SK-N-SH treated with all-trans-retinoic acid at 6 μM for 48 hours (cell line): ENCODE data around the gene DROSHA.

Experiments used
- ATAC-seq: fragments of 200-7000 bp; cut with Tn5 transposase; 3 replicates; pipeline ENCODE4 v1.9.1; 2020; ENCODE audit warnings: mild to moderate bottlenecking, moderate library complexity
- ARNTL ChIP-seq: fragments of 450-650 bp; formaldehyde crosslinking; IDR thresholded peaks from 2 replicates; pipeline ENCODE4 v1.5.0; 2020; ENCODE audit warnings: low read depth, mild to moderate bottlenecking, moderate library complexity, borderline replicate concordance
- BACH2 ChIP-seq: fragments of 250-450 bp; sonication (Bioruptor Pico); IDR thresholded peaks from 2 replicates; pipeline ENCODE4 v1.9.0; 2021; ENCODE audit warnings: mild to moderate bottlenecking, borderline replicate concordance
- CSDC2 ChIP-seq: fragments of 250-450 bp; sonication (Bioruptor Pico); IDR thresholded peaks from 2 replicates; pipeline ENCODE4 v1.5.0; 2020; ENCODE audit warnings: mild to moderate bottlenecking, moderate library complexity
- CSRNP3 ChIP-seq: fragments of 250-450 bp; sonication (Bioruptor Pico); IDR thresholded peaks from 2 replicates; pipeline ENCODE4 v1.5.1; 2021; ENCODE audit warnings: mild to moderate bottlenecking, moderate library complexity
- ESRRG ChIP-seq: fragments of 250-450 bp; sonication (Bioruptor Pico); IDR thresholded peaks from 2 replicates; pipeline ENCODE4 v1.6.1; 2021; ENCODE audit warnings: mild to moderate bottlenecking
- GLIS3 ChIP-seq: fragments of 250-450 bp; sonication (Bioruptor Pico); IDR thresholded peaks from 2 replicates; pipeline ENCODE4 v1.5.0; 2020; ENCODE audit warnings: mild to moderate bottlenecking, moderate library complexity
- ISL1 ChIP-seq: fragments of 250-450 bp; sonication (Bioruptor Pico); IDR thresholded peaks from 2 replicates; pipeline ENCODE4 v2.1.2; 2022; ENCODE audit warnings: mild to moderate bottlenecking, moderate library complexity
- PATZ1 ChIP-seq: fragments of 250-450 bp; sonication (Bioruptor Pico); IDR thresholded peaks from 2 replicates; pipeline ENCODE4 v1.8.0; 2020; ENCODE audit warnings: mild to moderate bottlenecking, moderate library complexity, borderline replicate concordance
- PPARA ChIP-seq: fragments of 250-450 bp; sonication (Bioruptor Pico); IDR thresholded peaks from 2 replicates; pipeline ENCODE4 v1.5.0; 2020; ENCODE audit warnings: mild to moderate bottlenecking, borderline replicate concordance
- RARB ChIP-seq: fragments of 250-450 bp; sonication (Bioruptor Pico); IDR thresholded peaks from 2 replicates; pipeline ENCODE4 v1.8.0; 2021; ENCODE audit warnings: mild to moderate bottlenecking, moderate library complexity
- SNAI2 ChIP-seq: fragments of 250-450 bp; sonication (Bioruptor Pico); IDR thresholded peaks from 2 replicates; pipeline ENCODE4 v1.5.0; 2020; ENCODE audit warnings: mild to moderate bottlenecking, moderate library complexity
- TCF4 ChIP-seq: fragments of 250-450 bp; sonication (Bioruptor Pico); IDR thresholded peaks from 2 replicates; pipeline ENCODE4 v1.8.0; 2021; ENCODE audit warnings: mild to moderate bottlenecking, moderate library complexity, borderline replicate concordance
- TOX ChIP-seq: fragments of 250-450 bp; sonication (Bioruptor Pico); IDR thresholded peaks from 2 replicates; pipeline ENCODE4 v1.8.0; 2021; ENCODE audit warnings: mild to moderate bottlenecking, moderate library complexity, borderline replicate concordance
- ZC3H10 ChIP-seq: fragments of 250-450 bp; sonication (Bioruptor Pico); IDR thresholded peaks from 2 replicates; pipeline ENCODE4 v1.5.1; 2021; ENCODE audit warnings: mild to moderate bottlenecking, moderate library complexity
- ZFP3 ChIP-seq: fragments of 250-450 bp; sonication (Bioruptor Pico); IDR thresholded peaks from 2 replicates; pipeline ENCODE4 v1.5.0; 2020; ENCODE audit warnings: mild to moderate bottlenecking, moderate library complexity
- ZFP30 ChIP-seq: fragments of 450-650 bp; formaldehyde crosslinking; IDR thresholded peaks from 2 replicates; pipeline ENCODE4 v1.5.0; 2022; ENCODE audit warnings: mild to moderate bottlenecking, moderate library complexity
- ZNF565 ChIP-seq: fragments of 450-650 bp; formaldehyde crosslinking; conservative IDR thresholded peaks from 2 replicates; pipeline ENCODE4 v1.5.0; 2020; ENCODE audit warnings: low read depth, mild to moderate bottlenecking, moderate library complexity
- ZNF70 ChIP-seq: fragments of 450-650 bp; formaldehyde crosslinking; IDR thresholded peaks from 2 replicates; pipeline ENCODE4 v1.5.0; 2020; ENCODE audit warnings: mild to moderate bottlenecking, moderate library complexity
- ZNF8 ChIP-seq: fragments of 450-650 bp; formaldehyde crosslinking; IDR thresholded peaks from 2 replicates; pipeline ENCODE4 v1.5.0; 2020; ENCODE audit warnings: mild to moderate bottlenecking, moderate library complexity
- TF ChIP-seq, protein P1 (sequence below): fragments of 250-450 bp; sonication (Bioruptor Pico); IDR thresholded peaks from 2 replicates; pipeline ENCODE4 v1.8.0; 2021; ENCODE audit warnings: low read depth, mild to moderate bottlenecking, moderate library complexity, borderline replicate concordance
- TF ChIP-seq, protein P2 (sequence below): fragments of 250-450 bp; sonication (Bioruptor Pico); IDR thresholded peaks from 2 replicates; pipeline ENCODE4 v1.5.1; 2020; ENCODE audit warnings: low read depth, mild to moderate bottlenecking, moderate library complexity

The DROSHA gene

GRCh38 chr5:31479706-31480105 is 52.2 kb downstream of the DROSHA start:
- TF ChIP-seq CSRNP3 (CRISPR knock-in tag) (no peak), ISL1 (CRISPR knock-in tag) (no peak), PPARA (CRISPR knock-in tag) (no peak), ESRRG (CRISPR knock-in tag) (no peak), TCF4 (CRISPR knock-in tag) (no peak), RARB (CRISPR knock-in tag) (no peak), ZC3H10 (CRISPR knock-in tag) (no peak)
- TF ChIP-seq, protein P1, sequence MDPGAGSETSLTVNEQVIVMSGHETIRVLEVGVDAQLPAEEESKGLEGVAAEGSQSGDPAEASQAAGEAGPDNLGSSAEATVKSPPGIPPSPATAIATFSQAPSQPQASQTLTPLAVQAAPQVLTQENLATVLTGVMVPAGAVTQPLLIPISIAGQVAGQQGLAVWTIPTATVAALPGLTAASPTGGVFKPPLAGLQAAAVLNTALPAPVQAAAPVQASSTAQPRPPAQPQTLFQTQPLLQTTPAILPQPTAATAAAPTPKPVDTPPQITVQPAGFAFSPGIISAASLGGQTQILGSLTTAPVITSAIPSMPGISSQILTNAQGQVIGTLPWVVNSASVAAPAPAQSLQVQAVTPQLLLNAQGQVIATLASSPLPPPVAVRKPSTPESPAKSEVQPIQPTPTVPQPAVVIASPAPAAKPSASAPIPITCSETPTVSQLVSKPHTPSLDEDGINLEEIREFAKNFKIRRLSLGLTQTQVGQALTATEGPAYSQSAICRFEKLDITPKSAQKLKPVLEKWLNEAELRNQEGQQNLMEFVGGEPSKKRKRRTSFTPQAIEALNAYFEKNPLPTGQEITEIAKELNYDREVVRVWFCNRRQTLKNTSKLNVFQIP (CRISPR knock-in tag): no peak
- no peak for ATAC-seq

DNA sequence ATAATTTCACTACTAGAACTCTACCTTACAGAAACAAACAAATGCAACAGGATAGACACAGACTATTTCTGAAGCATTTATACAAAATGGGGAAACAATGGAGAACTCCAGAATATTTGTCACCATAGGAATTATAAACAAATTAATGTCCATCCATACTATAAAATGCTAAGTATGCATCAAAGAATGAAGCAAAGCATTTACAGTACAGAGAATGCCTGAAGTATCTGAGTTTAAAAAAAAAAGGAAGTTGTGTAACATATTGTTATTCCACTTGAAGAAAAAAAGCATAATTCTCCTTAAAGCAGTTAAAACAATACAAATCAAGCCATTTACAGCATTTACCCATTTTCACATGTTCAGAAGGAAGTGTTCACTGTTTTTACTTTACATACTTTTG is 53.0 kb downstream of the DROSHA start:
- ATAC-seq: no peak
- TF ChIP-seq BACH2: no peak

DNA sequence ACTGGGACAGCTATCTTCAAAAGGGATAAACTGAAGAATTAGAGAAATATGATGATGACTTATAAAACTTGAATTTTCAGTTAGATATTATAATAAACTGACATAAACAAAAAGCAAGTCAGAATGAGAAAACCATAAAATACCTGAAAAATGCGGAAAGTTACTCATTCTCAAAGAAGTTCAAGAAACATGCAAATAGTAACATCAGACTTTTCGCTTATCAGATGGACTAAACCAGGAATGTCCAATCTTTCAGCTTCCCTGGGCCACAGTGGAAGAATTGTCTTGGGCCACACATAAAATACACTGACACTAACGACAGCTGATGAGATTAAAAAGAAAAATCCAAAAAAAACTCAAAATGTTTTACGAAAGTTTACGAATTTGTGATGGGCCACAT is 53.9 kb downstream of the DROSHA start:
- ATAC-seq: no peak
- no peak for TF ChIP-seq ZNF565 (CRISPR knock-in tag)
- TF ChIP-seq ZNF70 (CRISPR knock-in tag): no peak
- TF ChIP-seq CSRNP3 (CRISPR knock-in tag): no peak
- no peak for TF ChIP-seq ISL1 (CRISPR knock-in tag)
- TF ChIP-seq, protein P1 (CRISPR knock-in tag): no peak
- TF ChIP-seq PPARA (CRISPR knock-in tag): no peak
- no peak for TF ChIP-seq ZFP3
- TF ChIP-seq ZFP30 (CRISPR knock-in tag): no peak
- no peak for TF ChIP-seq BACH2
- TF ChIP-seq GLIS3: no peak

DNA sequence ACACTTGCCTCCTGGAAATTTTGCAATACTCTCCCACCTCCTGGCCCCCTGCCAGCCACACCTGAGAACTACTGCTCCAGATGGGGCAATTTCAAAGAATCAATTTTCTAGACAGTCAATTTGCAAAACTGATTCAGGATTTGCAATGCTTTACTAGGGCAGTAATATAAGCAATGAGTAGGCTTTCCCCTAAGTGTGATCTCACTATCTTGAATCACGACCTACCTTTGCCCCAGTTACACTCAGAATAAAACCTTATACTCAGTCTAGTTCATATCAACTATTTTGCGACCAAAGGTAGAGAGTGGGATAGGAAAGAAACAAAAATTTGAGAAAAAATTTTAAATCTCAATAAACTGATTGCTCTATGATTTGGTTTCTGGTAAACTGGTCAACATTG is 54.4 kb downstream of the DROSHA start:
- ATAC-seq: no peak

More for the DNA sequence above, 54.4 kb downstream of the DROSHA start:
- no peak for TF ChIP-seq PPARA (CRISPR knock-in tag)
- TF ChIP-seq ZNF70 (CRISPR knock-in tag): no peak
- no peak for TF ChIP-seq ISL1 (CRISPR knock-in tag)
- TF ChIP-seq ESRRG (CRISPR knock-in tag): no peak
- TF ChIP-seq ARNTL (CRISPR knock-in tag): no peak
- TF ChIP-seq, protein P2, sequence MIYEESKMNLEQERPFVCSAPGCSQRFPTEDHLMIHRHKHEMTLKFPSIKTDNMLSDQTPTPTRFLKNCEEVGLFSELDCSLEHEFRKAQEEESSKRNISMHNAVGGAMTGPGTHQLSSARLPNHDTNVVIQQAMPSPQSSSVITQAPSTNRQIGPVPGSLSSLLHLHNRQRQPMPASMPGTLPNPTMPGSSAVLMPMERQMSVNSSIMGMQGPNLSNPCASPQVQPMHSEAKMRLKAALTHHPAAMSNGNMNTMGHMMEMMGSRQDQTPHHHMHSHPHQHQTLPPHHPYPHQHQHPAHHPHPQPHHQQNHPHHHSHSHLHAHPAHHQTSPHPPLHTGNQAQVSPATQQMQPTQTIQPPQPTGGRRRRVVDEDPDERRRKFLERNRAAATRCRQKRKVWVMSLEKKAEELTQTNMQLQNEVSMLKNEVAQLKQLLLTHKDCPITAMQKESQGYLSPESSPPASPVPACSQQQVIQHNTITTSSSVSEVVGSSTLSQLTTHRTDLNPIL (CRISPR knock-in tag): no peak
- TF ChIP-seq ZFP30 (CRISPR knock-in tag): no peak
- TF ChIP-seq TOX (CRISPR knock-in tag): no peak
- no peak for TF ChIP-seq SNAI2
- no peak for TF ChIP-seq CSDC2
- no peak for TF ChIP-seq TCF4 (CRISPR knock-in tag)
- no peak for TF ChIP-seq ZC3H10 (CRISPR knock-in tag)
- TF ChIP-seq ZFP3: no peak
- TF ChIP-seq ZNF8 (CRISPR knock-in tag): no peak
- TF ChIP-seq, protein P1 (CRISPR knock-in tag): no peak
- TF ChIP-seq PATZ1 (CRISPR knock-in tag): no peak
- no peak for TF ChIP-seq BACH2
